Panc1 (cell line): ENCODE data around the gene STK39.

Experiments
- CTCF ChIP-seq: fragments of 450-650 bp; IDR thresholded peaks from 2 replicates; pipeline ENCODE4 v1.5.1; 2017; ENCODE audit warnings: mild to moderate bottlenecking
- POLR2AphosphoS5 ChIP-seq: IDR thresholded peaks from 2 replicates; pipeline ENCODE4 v1.6.1; 2012; ENCODE audit warnings: mild to moderate bottlenecking, low read depth, low read length, moderate library complexity
- SIN3A ChIP-seq: IDR thresholded peaks from 2 replicates; pipeline ENCODE4 v1.6.1; 2012; ENCODE audit warnings: low read depth, mild to moderate bottlenecking, low read length, moderate library complexity, borderline replicate concordance; ENCODE audit not compliant: insufficient read depth

- no peak for TF ChIP-seq POLR2AphosphoS5
- no peak for TF ChIP-seq SIN3A
- TF ChIP-seq CTCF, result no peak
Measured at GRCh38 chr2:168130346-168130745, 117.0 kb downstream of the STK39 start.
